HEK293 (cell line): ENCODE results near the gene APCDD1L.

Source experiments
- KLF16 ChIP-seq: fragments of 450-650 bp; formaldehyde crosslinking; IDR thresholded peaks from 2 replicates; pipeline ENCODE4 v1.5.1; 2017; ENCODE audit warnings: missing biosample characterization, missing genetic modification characterization
- ZEB2 ChIP-seq: fragments of 450-650 bp; formaldehyde crosslinking; IDR thresholded peaks from 2 replicates; pipeline ENCODE4 v1.5.1; 2016; ENCODE audit warnings: missing biosample characterization, missing genetic modification characterization
- ZNF114 ChIP-seq: fragments of 450-650 bp; formaldehyde crosslinking; IDR thresholded peaks from 2 replicates; pipeline ENCODE4 v1.5.0; 2017; ENCODE audit warnings: missing biosample characterization, missing genetic modification characterization
- ZNF23 ChIP-seq: fragments of 450-650 bp; formaldehyde crosslinking; IDR thresholded peaks from 2 replicates; pipeline ENCODE4 v1.5.1; 2016; ENCODE audit warnings: missing biosample characterization, missing genetic modification characterization, borderline replicate concordance
- ZNF24 ChIP-seq: fragments of 450-650 bp; formaldehyde crosslinking; IDR thresholded peaks from 2 replicates; pipeline ENCODE4 v1.5.1; 2016; ENCODE audit warnings: missing biosample characterization, missing genetic modification characterization
- ZNF274 ChIP-seq, 2 experiments: fragments of 200-500 bp in 1 of 2; fragments of 450-650 bp in 1 of 2; sonication (Bioruptor generic) in 1 of 2; formaldehyde crosslinking in 1 of 2; IDR thresholded peaks; 2 replicates each; pipeline versions ENCODE4 v1.5.1 to v1.6.1; 2014 to 2016; ENCODE audit warnings: borderline replicate concordance in 1 of 2, inconsistent platforms in 1 of 2, low read length in 1 of 2, missing biosample characterization in 1 of 2, missing genetic modification characterization in 1 of 2
- ZNF350 ChIP-seq: fragments of 450-650 bp; formaldehyde crosslinking; IDR thresholded peaks from 2 replicates; pipeline ENCODE4 v1.5.0; 2017; ENCODE audit warnings: missing biosample characterization, mild to moderate bottlenecking, missing genetic modification characterization
- ZNF473 ChIP-seq: fragments of 450-650 bp; formaldehyde crosslinking; IDR thresholded peaks from 2 replicates; pipeline ENCODE4 v1.5.1; 2017; ENCODE audit warnings: missing biosample characterization, missing genetic modification characterization
- ZNF530 ChIP-seq: fragments of 450-650 bp; formaldehyde crosslinking; IDR thresholded peaks from 2 replicates; pipeline ENCODE4 v1.5.1; 2016; ENCODE audit warnings: low read depth, missing biosample characterization, missing genetic modification characterization
- ZNF791 ChIP-seq: fragments of 450-650 bp; formaldehyde crosslinking; IDR thresholded peaks from 2 replicates; pipeline ENCODE4 v1.5.1; 2016; ENCODE audit warnings: missing biosample characterization, missing genetic modification characterization
- TF ChIP-seq, protein P1 (sequence below): fragments of 450-650 bp; formaldehyde crosslinking; IDR thresholded peaks from 2 replicates; pipeline ENCODE4 v1.5.1; 2016; ENCODE audit warnings: missing biosample characterization, missing genetic modification characterization

DNA sequence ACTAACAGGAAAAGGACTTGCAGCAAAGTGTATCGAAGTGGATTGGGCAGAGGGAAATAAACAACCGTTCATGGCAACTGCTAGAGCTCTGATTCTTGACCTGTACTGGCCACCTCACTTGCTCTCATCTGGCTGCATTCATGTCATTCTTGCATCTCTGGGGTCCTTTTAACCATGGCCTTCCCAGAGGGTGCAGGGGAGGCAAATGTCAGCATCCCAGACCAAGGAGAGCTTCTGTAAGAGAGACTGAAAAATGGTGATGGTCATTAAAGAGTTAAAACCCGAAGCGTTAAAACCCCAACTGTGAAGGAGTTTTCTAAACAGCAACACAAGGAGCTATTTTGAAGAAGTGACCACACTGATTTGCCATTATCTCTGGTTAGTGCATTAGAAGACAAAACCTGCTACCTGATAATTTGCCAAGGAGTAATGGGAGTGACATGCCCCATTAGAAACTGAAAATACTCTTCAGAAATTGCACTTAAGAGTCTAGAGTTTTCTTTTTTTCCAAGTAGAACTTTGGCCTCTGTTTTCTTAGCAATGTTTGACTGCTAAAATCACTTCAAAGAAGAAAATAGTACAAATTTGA lies 62.4 kb downstream of the APCDD1L start:
- TF ChIP-seq, protein P1, sequence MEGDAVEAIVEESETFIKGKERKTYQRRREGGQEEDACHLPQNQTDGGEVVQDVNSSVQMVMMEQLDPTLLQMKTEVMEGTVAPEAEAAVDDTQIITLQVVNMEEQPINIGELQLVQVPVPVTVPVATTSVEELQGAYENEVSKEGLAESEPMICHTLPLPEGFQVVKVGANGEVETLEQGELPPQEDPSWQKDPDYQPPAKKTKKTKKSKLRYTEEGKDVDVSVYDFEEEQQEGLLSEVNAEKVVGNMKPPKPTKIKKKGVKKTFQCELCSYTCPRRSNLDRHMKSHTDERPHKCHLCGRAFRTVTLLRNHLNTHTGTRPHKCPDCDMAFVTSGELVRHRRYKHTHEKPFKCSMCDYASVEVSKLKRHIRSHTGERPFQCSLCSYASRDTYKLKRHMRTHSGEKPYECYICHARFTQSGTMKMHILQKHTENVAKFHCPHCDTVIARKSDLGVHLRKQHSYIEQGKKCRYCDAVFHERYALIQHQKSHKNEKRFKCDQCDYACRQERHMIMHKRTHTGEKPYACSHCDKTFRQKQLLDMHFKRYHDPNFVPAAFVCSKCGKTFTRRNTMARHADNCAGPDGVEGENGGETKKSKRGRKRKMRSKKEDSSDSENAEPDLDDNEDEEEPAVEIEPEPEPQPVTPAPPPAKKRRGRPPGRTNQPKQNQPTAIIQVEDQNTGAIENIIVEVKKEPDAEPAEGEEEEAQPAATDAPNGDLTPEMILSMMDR (tag by site-specific recombination) = no peak
- TF ChIP-seq ZNF23 (tag by site-specific recombination) (no peak), ZNF473 (tag by site-specific recombination) (no peak), ZNF791 (no peak), KLF16 (tag by site-specific recombination) (no peak), ZNF24 (no peak), ZNF530 (no peak), ZNF350 (no peak), ZNF114 (tag by site-specific recombination) (no peak), ZNF274 (IDR thresholded peaks at IDR 0.05; ENCODE audit: low read length) (no peak), ZNF274 (tag by site-specific recombination; IDR thresholded peaks at IDR 0.05; ENCODE audit: borderline replicate concordance) (no peak), ZEB2 (no peak)
